ENCODE results near the gene DVL1.

- TF ChIP-seq CTCF (IDR thresholded peaks at IDR 0.05; ENCODE audit: poor library complexity, severe bottlenecking) (no peak), POLR2AphosphoS5 (IDR thresholded peaks at IDR 0.05) (no peak), EP300 (conservative IDR thresholded peaks at IDR 0.05; ENCODE audit: poor library complexity, severe bottlenecking) (no peak), SMC3 (conservative IDR thresholded peaks at IDR 0.05; ENCODE audit: poor library complexity) (no peak), EZH2 (IDR thresholded peaks at IDR 0.05; ENCODE audit: borderline replicate concordance, insufficient read depth, low read length, poor library complexity, severe bottlenecking) (no peak), REST (IDR thresholded peaks at IDR 0.05; ENCODE audit: borderline replicate concordance) (no peak), RAD21 (conservative IDR thresholded peaks at IDR 0.05) (no peak), TAF1 (IDR thresholded peaks at IDR 0.05; ENCODE audit: low read depth) (no peak)
Measured at GRCh38 chr1:1292442-1292779, 56.8 kb downstream of the DVL1 start.
